Astrocyte (in vitro differentiated cells and primary cell): Measurements from ENCODE around the gene YAF2. TPM values are rescaled to one million over a fixed set of nuclear protein-coding genes. Genes with fewer than 3 reads are reported as not detected.
A peak's percentile ranks its signal among the peaks of the same experiment; 100 is the strongest.

Experiments
- DNase-seq: peaks from one replicate; pipeline ENCODE4 v3.0.0-alpha.2; 2010; ENCODE audit warnings: low read depth
- FAIRE-seq: peaks from 2 replicates; lab custom pipeline; 2011; peaks lifted over from hg19 to GRCh38; lab: Jason Lieb, UNC
- H2AFZ ChIP-seq: 2 replicates; pipeline ENCODE4 v1.6.0; 2012; ENCODE audit warnings: low read depth, low read length, inconsistent platforms
- H3K27ac ChIP-seq: 2 replicates; pipeline ENCODE4 v1.5.1; 2011; ENCODE audit warnings: low read depth, low read length, inconsistent platforms
- H3K27me3 ChIP-seq: 2 replicates; pipeline ENCODE4 v1.6.0; 2011; ENCODE audit warnings: low read length, inconsistent platforms; ENCODE audit not compliant: insufficient read depth
- H3K36me3 ChIP-seq: 2 replicates; pipeline ENCODE4 v1.5.1; 2011; ENCODE audit warnings: low read length, inconsistent platforms; ENCODE audit not compliant: insufficient read depth
- H3K4me1 ChIP-seq: 2 replicates; pipeline ENCODE4 v1.5.1; 2011; ENCODE audit warnings: low read length, inconsistent platforms; ENCODE audit not compliant: insufficient read depth
- H3K4me2 ChIP-seq: 2 replicates; pipeline ENCODE4 v1.6.0; 2012; ENCODE audit warnings: low read length, inconsistent platforms
- H3K4me3 ChIP-seq: 2 replicates; pipeline ENCODE4 v1.5.1; 2011; ENCODE audit warnings: low read depth, mild to moderate bottlenecking, low read length, inconsistent platforms; ENCODE audit not compliant: insufficient read depth
- H3K79me2 ChIP-seq: 2 replicates; pipeline ENCODE4 v1.6.0; 2012; ENCODE audit warnings: mild to moderate bottlenecking, low read length, inconsistent platforms; ENCODE audit not compliant: insufficient read depth
- H3K9ac ChIP-seq: 2 replicates; pipeline ENCODE4 v1.6.0; 2012; ENCODE audit warnings: mild to moderate bottlenecking, low read length, inconsistent platforms
- H3K9me3 ChIP-seq: 2 replicates; pipeline ENCODE4 v1.5.1; 2012; ENCODE audit warnings: low read depth, mild to moderate bottlenecking, low read length, inconsistent platforms; ENCODE audit not compliant: insufficient read depth
- H4K20me1 ChIP-seq: 2 replicates; pipeline ENCODE4 v1.6.0; 2012; ENCODE audit warnings: low read length, inconsistent platforms; ENCODE audit not compliant: insufficient read depth
- H3K27ac Mint-ChIP-seq: one replicate; pipeline ENCODE4 v1.8.0; 2021; ENCODE audit warnings: mild to moderate bottlenecking, mixed read lengths; ENCODE audit not compliant: unreplicated experiment
- H3K27me3 Mint-ChIP-seq: one replicate; pipeline ENCODE4 v1.8.0; 2021; ENCODE audit warnings: low read depth, mixed read lengths; ENCODE audit not compliant: unreplicated experiment
- H3K36me3 Mint-ChIP-seq: one replicate; pipeline ENCODE4 v1.8.0; 2021; ENCODE audit warnings: low read depth, mixed read lengths; ENCODE audit not compliant: unreplicated experiment
- H3K4me1 Mint-ChIP-seq: one replicate; pipeline ENCODE4 v1.8.0; 2021; ENCODE audit warnings: low read depth, mixed read lengths; ENCODE audit not compliant: unreplicated experiment
- H3K4me3 Mint-ChIP-seq: one replicate; pipeline ENCODE4 v1.8.0; 2021; ENCODE audit warnings: mild to moderate bottlenecking, moderate library complexity, mixed read lengths; ENCODE audit not compliant: unreplicated experiment
- H3K9me3 Mint-ChIP-seq: one replicate; pipeline ENCODE4 v1.8.0; 2021; ENCODE audit warnings: mild to moderate bottlenecking, mixed read lengths; ENCODE audit not compliant: unreplicated experiment
- EZH2 ChIP-seq: IDR thresholded peaks from 2 replicates; pipeline ENCODE4 v1.6.1; 2012; ENCODE audit warnings: mild to moderate bottlenecking, low read length, inconsistent platforms; ENCODE audit not compliant: insufficient read depth
- total RNA-seq: library from RNA; stranded (reverse); gene quantifications from 2 replicates; pipeline ENCODE4 v1.2.1, GENCODE V29; 2021
- TF ChIP-seq, protein P1 (sequence below): IDR thresholded peaks from 2 replicates; pipeline ENCODE4 v1.5.1; 2011; ENCODE audit warnings: low read depth, mild to moderate bottlenecking, inconsistent platforms, low read length, moderate library complexity; ENCODE audit not compliant: insufficient read depth

Gene YAF2
- total RNA-seq, 1 donor from 2014 or later: 28.6 TPM

DNA sequence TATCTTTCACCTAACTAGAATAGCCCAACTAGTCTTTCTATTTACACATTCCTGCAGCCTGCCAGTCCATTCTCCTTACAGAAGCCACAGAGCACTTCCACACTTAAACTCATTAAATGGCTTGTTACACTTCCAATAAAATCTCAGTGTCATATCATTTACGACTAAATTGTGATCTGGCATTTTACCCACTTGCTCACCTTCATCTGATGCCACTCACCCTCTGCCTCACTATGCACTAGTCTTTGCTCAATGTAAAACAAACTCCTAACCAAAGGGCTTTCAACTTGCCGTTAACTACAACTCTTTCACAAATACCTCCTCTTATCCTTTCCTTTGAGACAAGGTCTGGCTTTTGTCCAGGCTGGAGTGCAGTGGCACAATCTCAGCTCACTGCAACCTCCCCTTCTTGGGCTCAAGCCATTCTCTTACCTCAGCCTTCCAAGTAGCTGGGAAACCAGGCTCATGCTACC is 24.1 kb downstream of the YAF2 start:
- no peaks in the 10 kb centered on the region for H3K9me3 Mint-ChIP-seq
- H3K36me3 Mint-ChIP-seq: peaks cover 3% of the 10 kb centered on the region
- Histone ChIP-seq H3K9me3 (no peaks in the 10 kb centered on the region), H3K4me3 (no peak overlapping the region), H3K9ac (no peak overlapping the region), H3K4me1 (peaks cover 8% of the 10 kb centered on the region), H3K27ac (no peak overlapping the region), H3K36me3 (peaks cover 2% of the 10 kb centered on the region), H3K27me3 (no peaks in the 10 kb centered on the region), H4K20me1 (peaks cover 15% of the 10 kb centered on the region), H3K4me2 (no peak overlapping the region), H2AFZ (no peak overlapping the region), H3K79me2 (peaks cover 23% of the 10 kb centered on the region)
- no peak overlapping the region for H3K4me3 Mint-ChIP-seq
- FAIRE-seq (no peak), DNase-seq (peak; percentile 67)
- H3K27me3 Mint-ChIP-seq: no peaks in the 10 kb centered on the region
- no peak overlapping the region for H3K27ac Mint-ChIP-seq
- TF ChIP-seq EZH2: no peak
- TF ChIP-seq, protein P1, sequence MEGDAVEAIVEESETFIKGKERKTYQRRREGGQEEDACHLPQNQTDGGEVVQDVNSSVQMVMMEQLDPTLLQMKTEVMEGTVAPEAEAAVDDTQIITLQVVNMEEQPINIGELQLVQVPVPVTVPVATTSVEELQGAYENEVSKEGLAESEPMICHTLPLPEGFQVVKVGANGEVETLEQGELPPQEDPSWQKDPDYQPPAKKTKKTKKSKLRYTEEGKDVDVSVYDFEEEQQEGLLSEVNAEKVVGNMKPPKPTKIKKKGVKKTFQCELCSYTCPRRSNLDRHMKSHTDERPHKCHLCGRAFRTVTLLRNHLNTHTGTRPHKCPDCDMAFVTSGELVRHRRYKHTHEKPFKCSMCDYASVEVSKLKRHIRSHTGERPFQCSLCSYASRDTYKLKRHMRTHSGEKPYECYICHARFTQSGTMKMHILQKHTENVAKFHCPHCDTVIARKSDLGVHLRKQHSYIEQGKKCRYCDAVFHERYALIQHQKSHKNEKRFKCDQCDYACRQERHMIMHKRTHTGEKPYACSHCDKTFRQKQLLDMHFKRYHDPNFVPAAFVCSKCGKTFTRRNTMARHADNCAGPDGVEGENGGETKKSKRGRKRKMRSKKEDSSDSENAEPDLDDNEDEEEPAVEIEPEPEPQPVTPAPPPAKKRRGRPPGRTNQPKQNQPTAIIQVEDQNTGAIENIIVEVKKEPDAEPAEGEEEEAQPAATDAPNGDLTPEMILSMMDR: no peak
- H3K4me1 Mint-ChIP-seq: peaks cover 9% of the 10 kb centered on the region

DNA sequence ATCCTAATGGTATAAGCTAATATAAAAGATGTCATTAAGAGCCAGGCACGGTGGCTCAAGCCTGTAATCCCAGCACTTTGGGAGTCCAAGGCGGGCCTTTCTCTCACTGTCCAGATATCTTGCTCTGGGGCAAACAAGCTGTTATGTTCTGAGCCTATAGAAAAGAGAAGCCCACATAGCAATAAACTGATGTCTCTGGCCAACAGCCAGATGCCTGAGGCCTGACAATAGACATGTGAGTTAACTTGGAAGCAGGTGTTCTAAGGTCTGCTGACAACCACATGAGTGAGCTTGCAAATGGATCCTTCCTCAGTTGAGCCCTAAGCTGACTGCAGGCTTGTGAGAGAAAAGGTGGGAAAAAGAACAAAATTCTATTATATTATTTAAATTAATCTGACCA is 25.0 kb downstream of the YAF2 start:
- no peak overlapping the region for H3K4me2 ChIP-seq
- peak; percentile 33 for DNase-seq
- no peaks in the 10 kb centered on the region for H3K9me3 Mint-ChIP-seq
- H3K4me1 ChIP-seq: peaks cover 6% of the 10 kb centered on the region
- no peaks in the 10 kb centered on the region for H3K27me3 Mint-ChIP-seq
- peaks cover 1% of the 10 kb centered on the region for H3K4me1 Mint-ChIP-seq
- H3K4me3 ChIP-seq: no peak overlapping the region
- H3K36me3 Mint-ChIP-seq: peaks cover 5% of the 10 kb centered on the region
- FAIRE-seq: no peak
- H4K20me1 ChIP-seq: peaks cover 15% of the 10 kb centered on the region
- no peak overlapping the region for H3K27ac Mint-ChIP-seq
- H3K4me3 Mint-ChIP-seq: no peak overlapping the region
- no peak overlapping the region for H3K27ac ChIP-seq
- H3K79me2 ChIP-seq: peaks cover 20% of the 10 kb centered on the region
- no peaks in the 10 kb centered on the region for H3K9me3 ChIP-seq
- H3K36me3 ChIP-seq: peaks cover 2% of the 10 kb centered on the region
- TF ChIP-seq EZH2: no peak
- TF ChIP-seq, protein P1: no peak
- H2AFZ ChIP-seq: no peak overlapping the region
- H3K27me3 ChIP-seq: no peaks in the 10 kb centered on the region
- H3K9ac ChIP-seq: no peak overlapping the region

DNA sequence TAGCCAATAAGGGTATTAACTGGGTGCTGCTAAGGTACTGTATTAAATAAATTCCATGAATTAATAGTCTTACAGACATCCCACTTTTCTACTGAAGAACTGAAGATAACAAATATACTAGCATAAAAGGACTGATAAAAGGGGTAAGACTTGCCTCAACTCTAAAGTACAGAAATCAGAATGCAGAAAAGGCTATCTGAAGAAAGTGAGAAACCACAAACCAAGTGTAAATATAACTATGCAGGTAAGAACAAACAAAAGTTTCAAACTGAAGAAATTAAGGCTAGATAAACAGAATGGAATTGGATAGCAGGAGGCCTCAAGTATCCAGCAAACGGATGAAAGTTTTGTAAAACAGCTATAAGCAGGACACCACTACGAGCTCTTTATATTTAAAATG is 29.5 kb downstream of the YAF2 start:
- Histone ChIP-seq H3K27ac (no peak overlapping the region), H3K4me2 (no peak overlapping the region), H3K79me2 (no peaks in the 10 kb centered on the region), H3K4me3 (no peak overlapping the region), H4K20me1 (no peaks in the 10 kb centered on the region), H2AFZ (no peak overlapping the region), H3K9ac (no peak overlapping the region), H3K9me3 (no peaks in the 10 kb centered on the region), H3K27me3 (no peaks in the 10 kb centered on the region), H3K4me1 (no peaks in the 10 kb centered on the region), H3K36me3 (peaks cover 2% of the 10 kb centered on the region)
- H3K4me3 Mint-ChIP-seq: no peak overlapping the region
- no peaks in the 10 kb centered on the region for H3K9me3 Mint-ChIP-seq
- no peaks in the 10 kb centered on the region for H3K27me3 Mint-ChIP-seq
- TF ChIP-seq, protein P1: no peak
- TF ChIP-seq EZH2: no peak
- peaks cover 5% of the 10 kb centered on the region for H3K36me3 Mint-ChIP-seq
- FAIRE-seq: no peak
- no peaks in the 10 kb centered on the region for H3K4me1 Mint-ChIP-seq
- H3K27ac Mint-ChIP-seq: no peak overlapping the region
- no peak for DNase-seq
